OCI-LY1 (cell line): ENCODE measurements around the gene TMEM212.

ENCODE experiments used
- CTCF ChIP-seq: fragments of 200-600 bp; sonication (generic), shearing (Covaris generic); IDR thresholded peaks from 2 replicates; pipeline ENCODE4 v1.5.1; 2017; ENCODE audit warnings: mild to moderate bottlenecking, antibody characterized with exemption, low read length, moderate library complexity, mixed read lengths
- EZH2 ChIP-seq: fragments of 200-600 bp; sonication (generic), shearing (Covaris generic); IDR thresholded peaks from 2 replicates; pipeline ENCODE4 v1.8.0; 2017; ENCODE audit warnings: borderline replicate concordance, mixed run types, mild to moderate bottlenecking, antibody characterized with exemption, low read length, moderate library complexity, mixed read lengths

- TF ChIP-seq CTCF (no peak), EZH2 (no peak)
Observed at GRCh38 chr3:171873580-171873979, 30.4 kb downstream of the TMEM212 start.
